Neuronal stem cell (in vitro differentiated cells): ENCODE results near the gene ISYNA1.

Experiments used
- DNase-seq: peaks from one replicate; pipeline ENCODE4 v3.0.0-alpha.2; 2013; ENCODE audit warnings: low spot score
- H2AFZ ChIP-seq: one replicate; pipeline ENCODE4 v1.6.1; 2013; ENCODE audit warnings: mild to moderate bottlenecking, low read length, inconsistent platforms
- H2AK5ac ChIP-seq: 2 replicates; pipeline ENCODE4 v1.6.1; 2013; ENCODE audit warnings: low read depth, mild to moderate bottlenecking, inconsistent platforms, low read length, moderate library complexity, mixed read lengths
- H2BK120ac ChIP-seq: 2 replicates; pipeline ENCODE4 v1.6.1; 2013; ENCODE audit warnings: low read depth, mild to moderate bottlenecking, inconsistent platforms, low read length, moderate library complexity, mixed read lengths
- H2BK12ac ChIP-seq: one replicate; pipeline ENCODE4 v1.6.1; 2013; ENCODE audit warnings: low read length, inconsistent platforms
- H2BK15ac ChIP-seq: 2 replicates; pipeline ENCODE4 v1.6.1; 2013; ENCODE audit warnings: mild to moderate bottlenecking, low read length, inconsistent platforms, mixed read lengths
- H2BK5ac ChIP-seq: one replicate; pipeline ENCODE4 v1.6.1; 2013; ENCODE audit warnings: inconsistent platforms, mild to moderate bottlenecking, low read length, moderate library complexity
- H3K14ac ChIP-seq: one replicate; pipeline ENCODE4 v1.6.1; 2013; ENCODE audit warnings: low read length, inconsistent platforms
- H3K18ac ChIP-seq: 2 replicates; pipeline ENCODE4 v1.6.1; 2013; ENCODE audit warnings: low read length, inconsistent platforms
- H3K23ac ChIP-seq: 2 replicates; pipeline ENCODE4 v1.6.1; 2013; ENCODE audit warnings: low read depth, mild to moderate bottlenecking, mixed read lengths, low read length, inconsistent platforms; ENCODE audit not compliant: poor library complexity
- H3K27ac ChIP-seq: replicated peaks from 3 replicates; pipeline ENCODE4 v1.5.1; 2013; ENCODE audit warnings: low read length, inconsistent platforms
- H3K27me3 ChIP-seq, 3 experiments: 2 replicates each; pipeline ENCODE4 v1.6.1; 2013; ENCODE audit warnings: low read length in 3 of 3, mild to moderate bottlenecking in 2 of 3, inconsistent platforms in 1 of 3, low read depth in 1 of 3, mixed read lengths in 1 of 3, moderate library complexity in 1 of 3; ENCODE audit not compliant: control insufficient read depth in 3 of 3, insufficient read depth in 3 of 3
- H3K36me3 ChIP-seq, 2 donors: replicated peaks in 1 of 2; 2 replicates each; pipeline ENCODE4 v1.6.1; 2013; ENCODE audit warnings: low read length in 2 of 2; ENCODE audit not compliant: control insufficient read depth in 2 of 2, insufficient read depth in 2 of 2
- H3K4ac ChIP-seq: 2 replicates; pipeline ENCODE4 v1.6.1; 2013; ENCODE audit warnings: inconsistent platforms, mild to moderate bottlenecking, low read length, moderate library complexity
- H3K4me1 ChIP-seq, 2 donors: 1 replicate in 1 of 2; 2 replicates in 1 of 2; pipeline ENCODE4 v1.6.1; 2013; ENCODE audit warnings: low read length in 2 of 2, low read depth in 1 of 2; ENCODE audit not compliant: control insufficient read depth in 2 of 2, insufficient read depth in 1 of 2
- H3K4me2 ChIP-seq: one replicate; pipeline ENCODE4 v1.6.1; 2013; ENCODE audit warnings: mild to moderate bottlenecking, low read length, inconsistent platforms; ENCODE audit not compliant: insufficient read depth, poor library complexity, severe bottlenecking
- H3K4me3 ChIP-seq, 2 donors: 2 replicates each; pipeline ENCODE4 v1.5.1; 2013; ENCODE audit warnings: low read length in 2 of 2, mild to moderate bottlenecking in 2 of 2, inconsistent platforms in 1 of 2, moderate library complexity in 1 of 2
- H3K79me1 ChIP-seq: one replicate; pipeline ENCODE4 v1.6.1; 2013; ENCODE audit warnings: low read depth, mild to moderate bottlenecking, inconsistent platforms, low read length, moderate library complexity
- H3K9ac ChIP-seq: one replicate; pipeline ENCODE4 v1.6.1; 2013; ENCODE audit warnings: mild to moderate bottlenecking, low read depth, low read length, inconsistent platforms; ENCODE audit not compliant: poor library complexity
- H3K9me3 ChIP-seq, 2 donors: replicated peaks in 1 of 2; 2 replicates each; pipeline versions ENCODE3 to v1.6.1; 2013; ENCODE audit warnings: low read length in 2 of 2, mild to moderate bottlenecking in 2 of 2, inconsistent platforms in 1 of 2, low read depth in 1 of 2, mixed read lengths in 1 of 2, moderate library complexity in 1 of 2; ENCODE audit not compliant: control insufficient read depth in 2 of 2, insufficient read depth in 1 of 2
- H4K8ac ChIP-seq: one replicate; pipeline ENCODE4 v1.6.1; 2013; ENCODE audit warnings: low read depth, mild to moderate bottlenecking, inconsistent platforms, low read length, moderate library complexity
- H4K91ac ChIP-seq: one replicate; pipeline ENCODE4 v1.6.1; 2013; ENCODE audit warnings: low read length, low read depth, mild to moderate bottlenecking, inconsistent platforms; ENCODE audit not compliant: poor library complexity
- WGBS, 2 donors: extraction: QIAGEN DNeasy Blood & Tissue Kit; methylation state at CpG; one replicate each; pipeline ENCODE4 v1.1.7; 2013; ENCODE audit warnings: missing lambda C conversion rate in 2 of 2, mixed read lengths in 1 of 2; ENCODE audit not compliant: insufficient read length in 2 of 2, insufficient replicate concordance in 1 of 2; ENCODE audit errors: extremely low coverage in 2 of 2; 5-methylcytosine and 5-hydroxymethylcytosine counted together

Gene ISYNA1

GRCh38 chr19:18440936-18441803, 3.2 kb upstream of the ISYNA1 start:
- Histone ChIP-seq H3K23ac (peak overlapping the region; percentile 47), H2BK120ac (peak overlapping the region; percentile 29), H3K18ac (peak overlapping the region; percentile 90), H3K4ac (no peak overlapping the region), H3K27me3 (no peaks in the 10 kb centered on the region), H4K8ac (no peak overlapping the region), H3K14ac (no peak overlapping the region), H4K91ac (peak overlapping the region; percentile 26), H3K27ac (no peak overlapping the region), H2BK5ac (peak overlapping the region; percentile 56), H2BK12ac (peak overlapping the region; percentile 18), H2BK15ac (peak overlapping the region; percentile 95), H3K79me1 (peaks cover 8% of the 10 kb centered on the region), H2AFZ (no peak overlapping the region), H3K9me3 (peaks cover 0 to 4% of the 10 kb centered on the region in 2 donors), H3K4me2 (no peak overlapping the region), H3K9ac (no peak overlapping the region), H3K4me1 (peaks cover 30 to 39% of the 10 kb centered on the region in 2 donors), H3K36me3 (peaks cover 8 to 23% of the 10 kb centered on the region in 2 donors), H2AK5ac (peak overlapping the region; percentile 96), H3K4me3 (no peak overlapping the region)
- no CpG with 5 or more reads among the region's 23 CpGs for WGBS, 2 donors
- DNase-seq, result no peak

GRCh38 chr19:18440415-18440877, 2.5 kb upstream of the ISYNA1 start:
- Histone ChIP-seq H2BK15ac (peak overlapping the region; percentile 95), H4K8ac (no peak overlapping the region), H3K36me3 (peaks cover 13 to 23% of the 10 kb centered on the region in 2 donors), H3K23ac (peak overlapping the region; percentile 47), H2BK12ac (peak overlapping the region; percentile 18), H3K27me3 (no peaks in the 10 kb centered on the region), H3K27ac (peak overlapping the region; percentile 91), H3K4me3 (no peak overlapping the region), H3K4me1 (peaks cover 30 to 40% of the 10 kb centered on the region in 2 donors), H3K18ac (peak overlapping the region; percentile 90), H2BK5ac (peak overlapping the region; percentile 76), H3K4ac (no peak overlapping the region), H3K9me3 (peaks cover 0 to 4% of the 10 kb centered on the region in 2 donors), H4K91ac (peak overlapping the region; percentile 47), H2AK5ac (peak overlapping the region; percentile 96), H2AFZ (no peak overlapping the region), H3K9ac (no peak overlapping the region), H3K4me2 (no peak overlapping the region), H2BK120ac (peak overlapping the region; percentile 29), H3K14ac (no peak overlapping the region), H3K79me1 (peaks cover 13% of the 10 kb centered on the region)
- no peak for DNase-seq
- WGBS, 2 donors, result no CpG with 5 or more reads among the region's 11 CpGs

- no CpG with 5 or more reads among the region's 9 CpGs for WGBS, 2 donors
- Histone ChIP-seq H3K14ac (no peak overlapping the region), H2BK120ac (peak overlapping the region; percentile 29), H3K4me3 (no peak overlapping the region), H2BK5ac (peak overlapping the region; percentile 76), H3K23ac (no peak overlapping the region), H2AK5ac (peak overlapping the region; percentile 96), H3K9me3 (peaks cover 0 to 4% of the 10 kb centered on the region in 2 donors), H4K8ac (no peak overlapping the region), H3K4me2 (no peak overlapping the region), H3K79me1 (peaks cover 14% of the 10 kb centered on the region), H3K18ac (peak overlapping the region; percentile 87), H4K91ac (no peak overlapping the region), H2BK15ac (peak overlapping the region; percentile 95), H2AFZ (no peak overlapping the region), H2BK12ac (peak overlapping the region; percentile 28), H3K4me1 (peaks cover 30 to 40% of the 10 kb centered on the region in 2 donors), H3K9ac (no peak overlapping the region), H3K27me3 (no peaks in the 10 kb centered on the region), H3K4ac (no peak overlapping the region), H3K36me3 (peaks cover 16 to 27% of the 10 kb centered on the region in 2 donors), H3K27ac (peak overlapping the region; percentile 91)
- DNase-seq, result no peak
These were observed 1.9 kb upstream of the ISYNA1 start for GRCh38 chr19:18439910-18440237.
